A549 (cell line): ENCODE data around the gene SLC6A6. TPM values are rescaled to one million over a fixed set of nuclear protein-coding genes. Genes with fewer than 3 reads are reported as not detected.
A peak's percentile ranks its signal among the peaks of the same experiment; 100 is the strongest.

Source experiments
- ATAC-seq, 2 experiments: fragments of 200-7000 bp in 1 of 2; fragments of >200 bp in 1 of 2; cut with Nextera tagmentation in 1 of 2; cut with Tn5 transposase in 1 of 2; 3 replicates each; pipeline versions ENCODE4 v1.8.0 to v1.9.1; 2018 to 2020; ENCODE audit warnings: mild to moderate bottlenecking in 1 of 2, moderate library complexity in 1 of 2
- CTCF ChIA-PET: fragments of 300-600 bp; sonication (Branson Sonifier 250); formaldehyde crosslinking; extraction: SDS; loops from one replicate; lab custom pipeline; 2021; ENCODE audit warnings: antibody characterized with exemption, inconsistent platforms; lab: Yijun Ruan, JAX
- POLR2A ChIA-PET: fragments of 350-600 bp; formaldehyde crosslinking; extraction: SDS; loops from one replicate; lab custom pipeline; 2021; ENCODE audit warnings: antibody characterized with exemption, inconsistent platforms; lab: Yijun Ruan, JAX
- DNase-seq, 2 experiments: peaks; one replicate each; pipeline versions ENCODE4 v3.0.0 to v3.0.0-alpha.2; 2011 to 2016; ENCODE audit warnings: low read depth in 1 of 2, low spot score in 1 of 2
- FAIRE-seq: peaks from 2 replicates; lab custom pipeline; 2011; peaks lifted over from hg19 to GRCh38; lab: Jason Lieb, UNC
- H3K27ac ChIP-seq, 2 experiments: fragments of >200 bp; sonication (Bioruptor Twin); formaldehyde crosslinking; 3 replicates each; pipeline ENCODE4 v1.5.1; 2016 to 2017
- H3K4me1 ChIP-seq: fragments of >200 bp; sonication (Bioruptor Twin); formaldehyde crosslinking; 3 replicates; pipeline ENCODE4 v1.6.1; 2016
- H3K4me2 ChIP-seq: fragments of >200 bp; sonication (Bioruptor Twin); formaldehyde crosslinking; 3 replicates; pipeline ENCODE4 v1.6.1; 2016
- H3K4me3 ChIP-seq: fragments of >200 bp; sonication (Bioruptor Twin); formaldehyde crosslinking; 3 replicates; pipeline ENCODE4 v1.5.1; 2016
- H3K9me3 ChIP-seq: fragments of >200 bp; sonication (Bioruptor Twin); formaldehyde crosslinking; 3 replicates; pipeline ENCODE4 v1.6.1; 2016
- CBX8 ChIP-seq: fragments of 200-600 bp; sonication (generic); IDR thresholded peaks from 2 replicates; pipeline ENCODE4 v1.6.1; 2016
- CHD4 ChIP-seq: fragments of 200-600 bp; sonication (generic); IDR thresholded peaks from 2 replicates; pipeline ENCODE4 v1.6.1; 2016; ENCODE audit warnings: antibody characterized with exemption, mild to moderate bottlenecking, borderline replicate concordance
- EHMT2 ChIP-seq: fragments of 200-600 bp; sonication (generic); IDR thresholded peaks from 2 replicates; pipeline ENCODE4 v1.6.1; 2016; ENCODE audit warnings: antibody characterized with exemption, low read depth, mild to moderate bottlenecking, moderate library complexity
- EP300 ChIP-seq, 2 experiments: fragments of >200 bp; sonication (Bioruptor Twin); formaldehyde crosslinking; IDR thresholded peaks; 2 replicates in 1 of 2; 3 replicates in 1 of 2; pipeline ENCODE4 v1.6.1; 2016 to 2017
- ESRRA ChIP-seq: fragments of 150-350 bp; IDR thresholded peaks from 2 replicates; pipeline ENCODE4 v1.6.1; 2014; ENCODE audit warnings: mild to moderate bottlenecking, low read length, borderline replicate concordance
- HEYL ChIP-seq: fragments of 250-450 bp; sonication (Bioruptor Pico); IDR thresholded peaks from 2 replicates; pipeline ENCODE4 v1.8.0; 2021; ENCODE audit warnings: mild to moderate bottlenecking, moderate library complexity
- RAD21 ChIP-seq, 2 experiments: fragments of >200 bp in 1 of 2; sonication (Bioruptor Twin) in 1 of 2; formaldehyde crosslinking in 1 of 2; IDR thresholded peaks in 1 of 2; conservative IDR thresholded peaks in 1 of 2; 2 replicates in 1 of 2; 3 replicates in 1 of 2; pipeline ENCODE4 v1.6.1; 2012 to 2018; ENCODE audit warnings: inconsistent platforms in 1 of 2
- RARB ChIP-seq: fragments of 250-450 bp; sonication (Bioruptor Pico); IDR thresholded peaks from 2 replicates; pipeline ENCODE4 v1.8.0; 2021; ENCODE audit warnings: mild to moderate bottlenecking, moderate library complexity
- SMC3 ChIP-seq: fragments of >200 bp; sonication (Bioruptor Twin); formaldehyde crosslinking; IDR thresholded peaks from 3 replicates; pipeline ENCODE4 v1.6.1; 2018; ENCODE audit warnings: inconsistent platforms
- ZFP36 ChIP-seq: fragments of 450-650 bp; IDR thresholded peaks from 2 replicates; pipeline ENCODE4 v1.6.1; 2014; ENCODE audit warnings: borderline replicate concordance; ENCODE audit not compliant: partially characterized antibody
- ZNF302 ChIP-seq: fragments of 250-450 bp; sonication (Bioruptor Pico); IDR thresholded peaks from 2 replicates; pipeline ENCODE4 v1.9.0; 2021; ENCODE audit warnings: inconsistent platforms, mild to moderate bottlenecking, moderate library complexity
- WGBS: methylation state at CpG from one replicate; pipeline ENCODE4 v1.1.6; 2017; ENCODE audit errors: missing lambda C conversion rate; 5-methylcytosine and 5-hydroxymethylcytosine counted together
- polyA plus RNA-seq, 4 experiments: library from polyadenylated mRNA; depleted of rRNA in 3 of 4; stranded (reverse); fragments of >200 nt; fragmentation: RNase III in 1 of 4; extraction: RNeasy Plus Mini Kit Qiagen cat#74134 plus additional on column Dnase treatment in 1 of 4; gene quantifications; 2 replicates in 3 of 4; 3 replicates in 1 of 4; pipeline ENCODE4 v1.2.3, GENCODE V29; 2011 to 2017
- TF ChIP-seq, protein P1 (sequence below): fragments of 150-350 bp; IDR thresholded peaks from 2 replicates; pipeline ENCODE4 v1.6.1; 2014; ENCODE audit warnings: low read depth, mild to moderate bottlenecking, low read length
- TF ChIP-seq, protein P2 (sequence below): fragments of >200 bp; sonication (Bioruptor Twin); formaldehyde crosslinking; IDR thresholded peaks from 3 replicates; pipeline ENCODE4 v1.5.1; 2016

SLC6A6 gene
- polyA plus RNA-seq, 2 of the 4 experiments (the other 2 are of a cell fraction), result 73.3 to 73.8 TPM

DNA sequence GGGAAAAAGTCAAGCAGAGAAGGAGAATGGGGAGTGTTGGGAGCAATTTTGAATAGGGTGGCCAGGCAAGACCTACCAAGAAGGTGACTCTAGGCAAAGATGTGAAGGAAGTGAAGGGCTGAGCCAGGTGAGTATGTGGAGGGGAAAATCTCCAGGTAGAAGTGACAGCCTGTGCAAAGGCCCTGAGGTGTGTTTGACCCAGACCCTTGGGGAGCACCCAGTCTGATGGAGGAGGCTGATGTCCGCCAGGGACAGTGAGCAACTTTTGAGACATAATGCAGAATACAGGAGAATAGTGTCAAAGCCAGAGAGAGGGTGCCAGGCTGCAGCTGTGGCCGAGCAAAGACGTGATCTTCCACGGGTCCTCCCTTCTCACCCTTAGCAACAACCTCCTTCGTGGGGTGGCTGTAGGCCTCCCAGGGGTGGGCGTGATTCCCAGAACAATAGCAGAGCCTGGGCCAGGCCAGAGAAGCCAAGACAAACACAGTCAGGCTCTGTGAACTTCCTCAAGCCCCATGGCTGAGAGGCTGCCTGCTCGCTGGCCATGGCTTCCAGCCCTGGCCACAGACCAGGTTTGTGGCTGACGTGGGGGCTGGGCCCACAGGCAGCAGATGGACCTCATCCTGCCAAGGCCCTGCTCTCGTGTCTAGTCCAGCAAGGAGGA is 58.1 kb downstream of the SLC6A6 start:
- ChIA-PET POLR2A (no interaction called here), CTCF (interaction anchor here (0.6 to 7.6 kb wide), 17 partner anchors 7 to 281 kb away, joined by 3 to 173 read pairs (median 7); partner anchors contain the start of gene SLC6A6)
- Histone ChIP-seq H3K27ac (peak overlapping the region; percentile 21 to 61; a peak in 4 of 6 replicates), H3K4me2 (no peak overlapping the region), H3K4me1 (peaks cover 50% of the 10 kb centered on the region), H3K9me3 (no peaks in the 10 kb centered on the region), H3K4me3 (no peak overlapping the region)
- TF ChIP-seq ZFP36, result peak; percentile 3
- TF ChIP-seq, protein P1, sequence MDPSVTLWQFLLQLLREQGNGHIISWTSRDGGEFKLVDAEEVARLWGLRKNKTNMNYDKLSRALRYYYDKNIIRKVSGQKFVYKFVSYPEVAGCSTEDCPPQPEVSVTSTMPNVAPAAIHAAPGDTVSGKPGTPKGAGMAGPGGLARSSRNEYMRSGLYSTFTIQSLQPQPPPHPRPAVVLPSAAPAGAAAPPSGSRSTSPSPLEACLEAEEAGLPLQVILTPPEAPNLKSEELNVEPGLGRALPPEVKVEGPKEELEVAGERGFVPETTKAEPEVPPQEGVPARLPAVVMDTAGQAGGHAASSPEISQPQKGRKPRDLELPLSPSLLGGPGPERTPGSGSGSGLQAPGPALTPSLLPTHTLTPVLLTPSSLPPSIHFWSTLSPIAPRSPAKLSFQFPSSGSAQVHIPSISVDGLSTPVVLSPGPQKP, result no peak
- peak in 1 of 2 experiments; percentile 55 for DNase-seq
- FAIRE-seq, result no peak
- ATAC-seq, result peak; percentile 10 to 40; a peak in 3 of 6 replicates
- 59% methylated on average over 6 of the region's 9 CpGs for WGBS

DNA sequence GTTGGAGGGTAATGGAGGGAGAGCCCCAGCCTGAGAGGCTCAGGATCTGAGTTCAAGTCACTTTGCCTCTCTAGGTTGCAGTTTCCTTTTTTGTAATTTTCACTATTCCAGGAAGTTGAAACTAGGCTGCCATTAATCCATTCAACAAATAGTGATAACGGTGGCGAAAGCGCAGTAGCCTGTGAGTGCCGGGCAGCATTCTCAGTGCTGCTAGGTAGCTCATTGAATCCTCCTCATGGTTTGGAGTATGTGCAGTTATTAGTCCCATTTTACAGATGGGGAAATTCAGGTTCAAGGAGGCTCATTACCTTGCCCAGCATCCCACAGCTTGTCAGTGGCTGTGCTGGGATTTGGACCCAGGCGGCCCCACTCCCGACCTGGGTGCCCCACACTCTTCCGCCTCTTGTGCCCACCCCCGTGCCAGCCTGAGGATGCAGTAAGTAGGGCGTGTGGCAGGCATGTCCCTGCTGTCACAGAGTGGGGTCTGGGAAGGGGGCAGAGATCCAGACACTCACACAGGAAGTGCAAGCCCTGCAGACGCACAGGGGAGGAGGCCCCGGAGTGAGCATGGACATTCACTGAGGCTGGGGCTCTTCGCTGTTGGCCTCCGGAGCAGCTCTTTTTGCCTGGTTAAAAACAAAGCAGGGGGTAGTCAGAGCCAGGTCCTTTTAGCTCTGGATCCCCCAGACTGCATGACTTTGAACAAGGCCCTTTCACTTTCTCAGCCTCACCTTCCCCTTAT is 58.8 kb downstream of the SLC6A6 start:
- no peak for DNase-seq
- Histone ChIP-seq H3K4me3 (no peak overlapping the region), H3K4me2 (no peak overlapping the region), H3K9me3 (no peaks in the 10 kb centered on the region), H3K27ac (peak overlapping the region; percentile 21 to 61; a peak in 4 of 6 replicates)
- ChIA-PET POLR2A (no interaction called here), CTCF (interaction anchor here (0.6 to 7.6 kb wide), 36 partner anchors 8 to 565 kb away, joined by 3 to 173 read pairs (median 4); partner anchors contain the start of gene SLC6A6)
- FAIRE-seq, result no peak
- WGBS, result 87% methylated on average over 10 of the region's 13 CpGs
- peak; percentile 3 to 29; a peak in 4 of 6 replicates for ATAC-seq
- TF ChIP-seq CBX8, result no peak
- TF ChIP-seq ESRRA, result no peak
- no peak for TF ChIP-seq HEYL (CRISPR knock-in tag)
- TF ChIP-seq EP300 (IDR thresholded peaks at IDR 0.05), result no peak
- no peak for TF ChIP-seq ZNF302 (CRISPR knock-in tag)
- no peak for TF ChIP-seq EHMT2
- 0 out of 2 replicates have a peak, but pooled peaks have one; percentile 29 for TF ChIP-seq CHD4
- TF ChIP-seq, all 56 proteins: peak for 1
- H3K4me1 ChIP-seq, result peaks cover 48% of the 10 kb centered on the region

DNA sequence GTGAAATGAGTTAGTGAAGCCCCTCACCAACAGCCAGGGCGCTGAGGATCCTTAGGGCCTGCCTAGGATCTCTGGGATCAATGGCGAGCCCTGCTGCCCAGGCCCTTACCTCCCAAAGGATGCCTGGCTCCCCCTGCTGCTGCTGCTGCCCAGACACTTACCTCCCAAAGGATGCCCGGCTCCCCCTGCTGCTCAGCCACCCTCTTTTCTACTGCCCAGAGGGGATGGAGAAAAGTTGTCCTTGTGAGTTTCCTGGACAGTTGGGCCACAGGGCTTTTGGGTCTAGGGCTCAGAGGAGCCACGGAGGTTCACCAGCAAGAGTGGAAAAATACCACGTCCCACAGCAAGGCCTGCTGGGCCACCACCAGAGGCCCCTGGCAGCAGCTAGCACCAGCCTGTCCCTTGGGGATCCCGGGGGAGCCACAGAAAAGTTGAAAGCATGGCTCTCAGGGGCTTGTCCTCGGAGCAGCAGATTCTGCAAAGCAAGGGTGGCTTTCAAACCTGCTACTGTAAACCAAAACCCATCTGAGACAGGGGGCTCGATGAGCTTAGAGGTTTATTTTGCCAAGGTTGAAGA is 59.4 kb downstream of the SLC6A6 start:
- POLR2A ChIA-PET, result no interaction called here
- no peak for FAIRE-seq
- H3K27ac ChIP-seq, result peak overlapping the region; percentile 21 to 61; a peak in 3 of 6 replicates
- no peaks in the 10 kb centered on the region for H3K9me3 ChIP-seq
- TF ChIP-seq SMC3 (peak; percentile 91), RAD21 (conservative IDR thresholded peaks at IDR 0.05 in 1 of 2, IDR thresholded peaks at IDR 0.05 in 1 of 2) (peak; percentile 82), RARB (CRISPR knock-in tag) (no peak)
- TF ChIP-seq, protein P2, sequence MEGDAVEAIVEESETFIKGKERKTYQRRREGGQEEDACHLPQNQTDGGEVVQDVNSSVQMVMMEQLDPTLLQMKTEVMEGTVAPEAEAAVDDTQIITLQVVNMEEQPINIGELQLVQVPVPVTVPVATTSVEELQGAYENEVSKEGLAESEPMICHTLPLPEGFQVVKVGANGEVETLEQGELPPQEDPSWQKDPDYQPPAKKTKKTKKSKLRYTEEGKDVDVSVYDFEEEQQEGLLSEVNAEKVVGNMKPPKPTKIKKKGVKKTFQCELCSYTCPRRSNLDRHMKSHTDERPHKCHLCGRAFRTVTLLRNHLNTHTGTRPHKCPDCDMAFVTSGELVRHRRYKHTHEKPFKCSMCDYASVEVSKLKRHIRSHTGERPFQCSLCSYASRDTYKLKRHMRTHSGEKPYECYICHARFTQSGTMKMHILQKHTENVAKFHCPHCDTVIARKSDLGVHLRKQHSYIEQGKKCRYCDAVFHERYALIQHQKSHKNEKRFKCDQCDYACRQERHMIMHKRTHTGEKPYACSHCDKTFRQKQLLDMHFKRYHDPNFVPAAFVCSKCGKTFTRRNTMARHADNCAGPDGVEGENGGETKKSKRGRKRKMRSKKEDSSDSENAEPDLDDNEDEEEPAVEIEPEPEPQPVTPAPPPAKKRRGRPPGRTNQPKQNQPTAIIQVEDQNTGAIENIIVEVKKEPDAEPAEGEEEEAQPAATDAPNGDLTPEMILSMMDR, result peak; percentile 62
- TF ChIP-seq, all 56 proteins: peak for 3
- ATAC-seq (peak; percentile 75 to 82), DNase-seq (peak; percentile 71 to 79)
- 79% methylated on average over 8 of the region's 8 CpGs for WGBS
- CTCF ChIA-PET, result interaction anchor here (0.7 to 7.6 kb wide), 47 partner anchors 9 to 566 kb away, joined by 3 to 173 read pairs (median 4); partner anchors contain the start of gene SLC6A6
- Histone ChIP-seq H3K4me2 (no peak overlapping the region), H3K4me1 (peaks cover 44% of the 10 kb centered on the region), H3K4me3 (no peak overlapping the region)
